SK-N-SH (cell line): Measurements from ENCODE around the gene SLC44A2. TPM values are rescaled to one million over a fixed set of nuclear protein-coding genes. Genes with fewer than 3 reads are reported as not detected.

Source experiments
- CTCF ChIA-PET: fragments of 300-600, 350-600 bp; formaldehyde crosslinking; extraction: SDS; loops from one replicate; lab custom pipeline; 2021; lab: Yijun Ruan, JAX
- POLR2A ChIA-PET: fragments of 350-600 bp; sonication (Branson Sonifier 250); formaldehyde crosslinking; extraction: SDS; loops from one replicate; lab custom pipeline; 2020; ENCODE audit warnings: antibody characterized with exemption, inconsistent platforms; lab: Yijun Ruan, JAX
- DNase-seq: peaks from one replicate; pipeline ENCODE4 v3.0.0; 2012
- H2AFZ ChIP-seq: fragments of 200-600 bp; sonication (generic); 2 replicates; pipeline ENCODE4 v1.8.1; 2016; ENCODE audit warnings: antibody characterized with exemption, mild to moderate bottlenecking, low read depth
- H3F3A ChIP-seq: fragments of 200-600 bp; sonication (generic); replicated peaks from 2 replicates; pipeline ENCODE3; 2016; ENCODE audit warnings: antibody characterized with exemption, mild to moderate bottlenecking; ENCODE audit not compliant: insufficient read depth
- H3K27ac ChIP-seq, 2 experiments: fragments of 200-500 bp in 1 of 2; fragments of 200-600 bp in 1 of 2; sonication (Bioruptor generic) in 1 of 2; sonication (generic), shearing (Covaris generic) in 1 of 2; 2 replicates each; pipeline versions ENCODE4 v1.5.1 to v1.6.1; 2014 to 2016; ENCODE audit warnings: low read depth in 2 of 2, inconsistent platforms in 1 of 2, low read length in 1 of 2, mild to moderate bottlenecking in 1 of 2, mixed read lengths in 1 of 2
- H3K27me3 ChIP-seq: fragments of 200-600 bp; sonication (generic), shearing (Covaris generic); 2 replicates; pipeline ENCODE4 v1.6.1; 2016; ENCODE audit warnings: mixed run types; ENCODE audit not compliant: insufficient read depth
- H3K36me3 ChIP-seq, 2 experiments: fragments of 200-500 bp in 1 of 2; fragments of 200-600 bp in 1 of 2; sonication (Bioruptor generic) in 1 of 2; sonication (generic) in 1 of 2; replicated peaks in 1 of 2; 2 replicates each; pipeline versions ENCODE3 to v1.5.1; 2014 to 2016; ENCODE audit warnings: low read length in 1 of 2, mild to moderate bottlenecking in 1 of 2; ENCODE audit not compliant: insufficient read depth in 2 of 2, control insufficient read depth in 1 of 2
- H3K4me1 ChIP-seq, 2 experiments: fragments of 200-500 bp in 1 of 2; fragments of 200-600 bp in 1 of 2; sonication (Bioruptor generic) in 1 of 2; sonication (generic), shearing (Covaris generic) in 1 of 2; 2 replicates each; pipeline versions ENCODE4 v1.5.1 to v1.6.1; 2014 to 2016; ENCODE audit warnings: low read depth in 1 of 2, low read length in 1 of 2, mixed run types in 1 of 2; ENCODE audit not compliant: insufficient read depth in 2 of 2, control insufficient read depth in 1 of 2
- H3K4me2 ChIP-seq: fragments of 200-600 bp; sonication (generic), shearing (Covaris generic); 2 replicates; pipeline ENCODE4 v1.6.1; 2017; ENCODE audit warnings: mixed run types
- H3K4me3 ChIP-seq, 2 experiments: fragments of 200-500 bp in 1 of 2; fragments of 200-600 bp in 1 of 2; sonication (Bioruptor generic) in 1 of 2; sonication (generic), shearing (Covaris generic) in 1 of 2; 2 replicates each; pipeline versions ENCODE4 v1.5.1 to v1.8.1; 2014 to 2016; ENCODE audit warnings: low read depth in 2 of 2, inconsistent platforms in 1 of 2, low read length in 1 of 2, mild to moderate bottlenecking in 1 of 2, mixed read lengths in 1 of 2, moderate library complexity in 1 of 2
- H3K79me2 ChIP-seq: fragments of 200-600 bp; sonication (generic); 2 replicates; pipeline ENCODE4 v1.8.1; 2017; ENCODE audit warnings: mild to moderate bottlenecking; ENCODE audit not compliant: insufficient read depth
- H3K9ac ChIP-seq: fragments of 200-600 bp; sonication (generic); 2 replicates; pipeline ENCODE4 v1.6.1; 2017; ENCODE audit warnings: mixed run types
- H3K9me2 ChIP-seq: fragments of 200-600 bp; sonication (generic); 2 replicates; pipeline ENCODE4 v1.6.1; 2017; ENCODE audit warnings: mixed run types
- H3K9me3 ChIP-seq: fragments of 200-600 bp; sonication (generic); 2 replicates; pipeline ENCODE4 v1.6.1; 2017; ENCODE audit warnings: mixed run types, mild to moderate bottlenecking, moderate library complexity
- H4K20me1 ChIP-seq: fragments of 200-600 bp; sonication (generic); 2 replicates; pipeline ENCODE4 v1.6.1; 2017; ENCODE audit warnings: mild to moderate bottlenecking, mixed run types; ENCODE audit not compliant: insufficient read depth
- CHD2 ChIP-seq: fragments of 150-350 bp; IDR thresholded peaks from 2 replicates; pipeline ENCODE4 v1.6.1; 2018; ENCODE audit warnings: low read length; ENCODE audit not compliant: partially characterized antibody
- CTCF ChIP-seq: fragments of 200-600 bp; sonication (generic); IDR thresholded peaks from 2 replicates; pipeline ENCODE4 v1.6.1; 2017; ENCODE audit warnings: antibody characterized with exemption, mild to moderate bottlenecking, moderate library complexity
- EZH2phosphoT487 ChIP-seq: fragments of 200-600 bp; sonication (generic); IDR thresholded peaks from 2 replicates; pipeline ENCODE4 v1.6.1; 2017; ENCODE audit warnings: low read depth, mixed run types, mild to moderate bottlenecking, antibody characterized with exemption, moderate library complexity, borderline replicate concordance
- FOSL2 ChIP-seq: IDR thresholded peaks from 2 replicates; pipeline ENCODE4 v1.4.0; 2012; ENCODE audit warnings: low read depth, mild to moderate bottlenecking, moderate library complexity, borderline replicate concordance
- FOXJ3 ChIP-seq: sonication (generic); formaldehyde crosslinking; IDR thresholded peaks from 2 replicates; pipeline ENCODE4 v1.5.1; 2020; ENCODE audit warnings: mild to moderate bottlenecking, missing genetic modification reagents
- FOXM1 ChIP-seq: IDR thresholded peaks from 2 replicates; pipeline ENCODE4 v1.4.0; 2012; ENCODE audit warnings: low read depth, mild to moderate bottlenecking
- GABPA ChIP-seq: IDR thresholded peaks from 2 replicates; pipeline ENCODE4 v1.4.0; 2012; ENCODE audit warnings: low read depth, mild to moderate bottlenecking
- JUND ChIP-seq: IDR thresholded peaks from 2 replicates; pipeline ENCODE4 v1.4.0; 2012
- MXI1 ChIP-seq: IDR thresholded peaks from 2 replicates; pipeline ENCODE4 v1.6.1; 2012; ENCODE audit warnings: mild to moderate bottlenecking, low read depth, low read length, improper control_type of control experiment
- NFIC ChIP-seq: IDR thresholded peaks from 2 replicates; pipeline ENCODE4 v1.4.0; 2012; ENCODE audit warnings: borderline replicate concordance
- PBX3 ChIP-seq: IDR thresholded peaks from 2 replicates; pipeline ENCODE4; 2012
- RCOR1 ChIP-seq: fragments of 150-350 bp; IDR thresholded peaks from 2 replicates; pipeline ENCODE4 v1.6.1; 2017; ENCODE audit warnings: antibody characterized with exemption, low read length
- SIN3A ChIP-seq: IDR thresholded peaks from 2 replicates; pipeline ENCODE4 v1.6.1; 2012; ENCODE audit warnings: low read depth, mild to moderate bottlenecking, low read length, moderate library complexity, borderline replicate concordance
- TEAD4 ChIP-seq: IDR thresholded peaks from 2 replicates; pipeline ENCODE4 v1.4.0; 2012; ENCODE audit warnings: mild to moderate bottlenecking, borderline replicate concordance; ENCODE audit not compliant: insufficient read depth
- USF1 ChIP-seq: IDR thresholded peaks from 2 replicates; pipeline ENCODE4 v1.4.0; 2012; ENCODE audit warnings: low read depth, borderline replicate concordance
- YY1 ChIP-seq: IDR thresholded peaks from 2 replicates; pipeline ENCODE4 v1.4.0; 2012; ENCODE audit warnings: low read depth, mild to moderate bottlenecking
- ZBTB33 ChIP-seq: IDR thresholded peaks from 2 replicates; pipeline ENCODE4 v1.4.0; 2012; ENCODE audit warnings: low read depth, borderline replicate concordance
- WGBS: methylation state at CpG from one replicate; pipeline ENCODE4 v1.1.6; 2017; ENCODE audit warnings: low lambda C conversion rate; 5-methylcytosine and 5-hydroxymethylcytosine counted together
- polyA plus RNA-seq, 3 experiments: library from polyadenylated mRNA; depleted of rRNA; stranded (reverse); fragments of >200 nt; gene quantifications; 2 replicates each; pipeline ENCODE4 v1.2.3, GENCODE V29; 2012

SLC44A2 gene
- polyA plus RNA-seq, 1 of the 3 experiments (the other 2 are of a cell fraction) = 61.4 TPM

- no peaks in the 10 kb centered on the region for H3K9me2 ChIP-seq
- no peaks in the 10 kb centered on the region for H3F3A ChIP-seq
- H3K79me2 ChIP-seq = peaks cover 50% of the 10 kb centered on the region
- peaks cover 84 to 99% of the 10 kb centered on the region in 2 experiments for H3K36me3 ChIP-seq
- no peaks in the 10 kb centered on the region for H3K27me3 ChIP-seq
- TF ChIP-seq YY1 = no peak
- TF ChIP-seq FOXM1 = no peak
- no peak for TF ChIP-seq GABPA
- TF ChIP-seq SIN3A = no peak
- TF ChIP-seq ZBTB33 = no peak
- TF ChIP-seq RCOR1 = no peak
- no peak for TF ChIP-seq CHD2
- no peak for TF ChIP-seq FOSL2
- no peak for TF ChIP-seq JUND
- no peak for TF ChIP-seq EZH2phosphoT487
- TF ChIP-seq USF1 = no peak
- TF ChIP-seq PBX3 = no peak
- no peak for TF ChIP-seq FOXJ3
- TF ChIP-seq NFIC = no peak
- no peak for TF ChIP-seq MXI1
- no peak for TF ChIP-seq TEAD4
- no peak for TF ChIP-seq CTCF
- H3K9me3 ChIP-seq = no peaks in the 10 kb centered on the region
- POLR2A ChIA-PET = no interaction called here
- no peak overlapping the region for H3K27ac ChIP-seq
- no peak overlapping the region for H3K9ac ChIP-seq
- no peak overlapping the region for H3K4me3 ChIP-seq
- H3K4me2 ChIP-seq = no peak overlapping the region
- peaks cover 77% of the 10 kb centered on the region for H4K20me1 ChIP-seq
- CTCF ChIA-PET = interaction anchor here (0.8 to 3.1 kb wide), 4 partner anchors 13 to 102 kb away, joined by 4 to 15 read pairs (median 8); no protein-coding TSS in a partner anchor
- DNase-seq = no peak
- WGBS = 95% methylated on average over 13 of the region's 15 CpGs
- no peak overlapping the region for H2AFZ ChIP-seq
- H3K4me1 ChIP-seq = no peaks in the 10 kb centered on the region
Observed at GRCh38 chr19:10683064-10683426, 57.7 kb downstream of the SLC44A2 start.
